Esophagus (tissue), 2 donors: ENCODE results near the gene ZNF280A. TPM values are rescaled to one million over a fixed set of nuclear protein-coding genes. Genes with fewer than 3 reads are reported as not detected.
"Not testable (repeated sequence)": the region's sequence is repeated elsewhere in the genome, so short reads cannot be mapped to it uniquely, and the experiment has no call there.

Source experiments
- H3K27ac ChIP-seq, 2 donors: one replicate each; pipeline ENCODE4 v1.5.1; 2013; ENCODE audit warnings: low read depth in 2 of 2, mild to moderate bottlenecking in 2 of 2, inconsistent platforms in 1 of 2, low read length in 1 of 2, moderate library complexity in 1 of 2
- H3K27me3 ChIP-seq, 2 donors: one replicate each; pipeline ENCODE4 v1.6.1; 2013; ENCODE audit warnings: low read length in 2 of 2, control low read depth in 1 of 2, mild to moderate bottlenecking in 1 of 2; ENCODE audit not compliant: insufficient read depth in 2 of 2, control insufficient read depth in 1 of 2
- H3K36me3 ChIP-seq, 2 donors: one replicate each; pipeline ENCODE4 v1.6.1; 2013; ENCODE audit warnings: low read length in 1 of 2; ENCODE audit not compliant: control insufficient read depth in 2 of 2, insufficient read depth in 2 of 2
- H3K4me1 ChIP-seq, 2 donors: one replicate each; pipeline ENCODE4 v1.6.1; 2013; ENCODE audit warnings: low read length in 1 of 2; ENCODE audit not compliant: control insufficient read depth in 2 of 2, insufficient read depth in 2 of 2
- H3K4me3 ChIP-seq, 2 donors: one replicate each; pipeline ENCODE4 v1.5.1; 2013; ENCODE audit warnings: low read length in 2 of 2, mild to moderate bottlenecking in 2 of 2, low read depth in 1 of 2, moderate library complexity in 1 of 2
- H3K9me3 ChIP-seq, 2 donors: one replicate each; pipeline ENCODE4 v1.6.1; 2013; ENCODE audit warnings: mild to moderate bottlenecking in 2 of 2, low read depth in 1 of 2, low read length in 1 of 2, moderate library complexity in 1 of 2; ENCODE audit not compliant: control insufficient read depth in 2 of 2, insufficient read depth in 1 of 2
- WGBS, 2 donors: extraction: QIAGEN DNeasy Blood & Tissue Kit; methylation state at CpG; one replicate each; pipeline ENCODE4 v1.1.7; 2013; 5-methylcytosine and 5-hydroxymethylcytosine counted together
- polyA plus RNA-seq, 2 donors: library from polyadenylated mRNA; stranded (reverse); fragments of 200-250 nt; gene quantifications; one replicate each; pipeline ENCODE4 v1.2.3, GENCODE V29; 2013
- donor health status: healthy with polysubstance abuse.
- donor health status: Bipolar disorder and iron deficiency.

The ZNF280A gene
- polyA plus RNA-seq, 2 donors = not detected

DNA sequence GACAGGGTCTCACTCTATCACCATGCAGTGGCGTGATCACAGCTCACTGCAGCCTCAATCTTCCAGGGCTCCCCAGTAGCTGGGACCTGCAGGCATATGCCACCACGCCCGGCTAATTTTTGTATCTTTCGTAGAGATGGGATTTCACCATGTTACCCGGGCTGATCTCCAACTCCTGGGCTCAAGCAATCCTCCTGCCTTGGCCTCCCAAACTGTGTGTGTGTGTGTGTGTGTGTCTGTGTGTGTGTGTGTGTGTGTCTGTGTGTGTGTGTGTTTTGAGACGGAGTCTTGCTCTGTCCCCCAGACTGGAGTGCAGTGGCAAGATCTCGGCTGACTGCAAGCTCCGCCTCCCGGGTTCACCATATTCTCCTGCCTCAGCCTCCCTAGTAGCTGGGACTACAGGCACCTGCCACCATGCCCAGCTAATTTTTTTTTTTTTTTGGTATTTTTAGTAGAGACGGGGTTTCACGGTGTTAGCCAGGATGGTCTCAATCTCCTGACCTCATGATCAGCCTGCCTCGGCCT lies 12.5 kb upstream of the ZNF280A start:
- 86 to 89% methylated on average over 12 of the region's 12 CpGs for WGBS, 2 donors
- H3K27me3 ChIP-seq, H3K4me3 ChIP-seq, H3K9me3 ChIP-seq, H3K27ac ChIP-seq, H3K4me1 ChIP-seq, H3K36me3 ChIP-seq: not testable (repeated sequence)

DNA sequence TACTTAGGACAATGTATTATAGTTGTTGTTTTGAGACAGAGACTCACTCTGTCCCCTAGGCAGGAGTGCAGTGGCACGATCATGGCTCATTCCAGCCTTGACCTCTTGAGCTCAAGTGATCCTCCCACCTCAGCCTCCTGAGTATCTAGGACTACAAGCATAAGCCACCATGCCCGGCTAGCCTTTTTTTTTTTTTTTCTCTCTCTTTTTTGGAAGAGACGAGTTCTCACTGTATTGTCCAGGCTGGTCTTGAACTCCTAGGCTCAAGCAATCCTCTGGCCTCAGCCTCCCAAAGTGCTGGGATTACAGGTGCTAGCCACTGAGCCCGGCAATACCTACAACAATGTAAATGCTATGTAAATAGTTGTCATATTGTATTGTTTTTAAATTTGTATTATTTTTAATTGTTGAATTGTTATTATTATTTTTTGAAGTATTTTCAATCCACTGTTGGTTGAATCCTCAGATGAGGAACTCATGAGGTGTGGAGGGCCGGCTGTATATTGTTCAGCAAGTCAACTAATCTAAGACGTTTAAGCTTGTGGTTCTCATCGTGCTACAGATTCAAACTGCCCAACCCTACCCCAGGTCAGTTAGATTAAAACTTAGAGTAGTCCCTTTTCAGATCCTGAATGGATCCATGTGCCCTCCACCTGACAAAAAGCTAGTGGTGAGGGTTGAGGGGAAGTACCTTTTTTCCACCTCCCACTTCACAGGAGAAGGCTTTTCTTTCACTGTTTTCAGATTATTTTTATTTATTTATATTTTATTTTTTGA lies 11.9 kb upstream of the ZNF280A start:
- Histone ChIP-seq H3K27me3 (no peaks in the 10 kb centered on the region), H3K9me3 (no peaks in the 10 kb centered on the region), H3K4me3 (no peak overlapping the region), H3K27ac (no peak overlapping the region), H3K36me3 (no peaks in the 10 kb centered on the region), H3K4me1 (no peaks in the 10 kb centered on the region)
- 79 to 83% methylated on average over 7 of the region's 7 CpGs for WGBS, 2 donors

DNA sequence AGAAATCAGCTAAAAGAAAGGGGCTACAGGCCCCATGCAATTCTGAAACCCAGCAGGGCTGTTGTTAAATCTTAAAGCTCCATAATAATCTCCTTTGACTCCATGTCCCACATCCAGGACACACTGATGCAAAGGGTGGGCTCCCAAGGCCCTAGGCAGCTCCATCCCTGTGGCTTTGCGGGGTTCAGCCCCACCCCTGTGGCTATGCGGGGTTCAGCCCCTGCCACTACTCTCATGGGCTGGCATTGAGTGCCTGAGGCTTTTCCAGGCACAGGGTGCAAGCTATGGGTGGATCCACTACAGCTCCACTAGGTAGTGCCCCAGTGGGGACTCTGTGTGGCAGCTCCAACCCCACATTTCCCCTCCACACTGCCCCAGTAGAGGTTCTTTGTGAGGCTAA lies 8.7 kb upstream of the ZNF280A start:
- no peak overlapping the region for H3K27ac ChIP-seq
- 85 to 91% methylated on average over 2 of the region's 2 CpGs for WGBS, 2 donors
- no peaks in the 10 kb centered on the region for H3K9me3 ChIP-seq
- no peak overlapping the region for H3K4me3 ChIP-seq
- no peaks in the 10 kb centered on the region for H3K36me3 ChIP-seq
- no peaks in the 10 kb centered on the region for H3K27me3 ChIP-seq
- no peaks in the 10 kb centered on the region for H3K4me1 ChIP-seq

DNA sequence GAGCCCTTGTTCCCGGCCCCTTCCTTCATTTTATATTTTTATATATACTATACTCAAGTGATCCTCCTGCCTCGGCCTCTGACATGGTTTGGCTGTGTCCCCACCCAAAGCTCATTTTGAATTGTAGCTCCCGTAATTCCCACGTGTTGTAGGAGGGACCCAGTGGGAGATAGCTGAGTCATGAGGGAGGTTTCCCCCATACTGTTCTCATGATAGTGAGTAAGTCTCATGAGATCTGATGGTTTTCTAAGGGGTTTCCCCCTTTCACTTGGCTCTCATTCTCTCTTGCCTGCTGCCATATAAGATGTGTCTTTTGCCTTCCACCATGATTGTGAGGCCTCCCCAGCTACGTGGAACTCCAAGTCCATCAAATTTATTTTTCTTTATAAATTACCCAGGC lies 7.2 kb upstream of the ZNF280A start:
- Histone ChIP-seq H3K4me3 (no peak overlapping the region), H3K4me1 (no peaks in the 10 kb centered on the region), H3K27ac (no peak overlapping the region), H3K27me3 (no peaks in the 10 kb centered on the region), H3K9me3 (no peaks in the 10 kb centered on the region), H3K36me3 (no peaks in the 10 kb centered on the region)
- WGBS, 2 donors = 81 to 84% methylated on average over 5 of the region's 5 CpGs

- H3K27ac ChIP-seq = no peak overlapping the region
- no peaks in the 10 kb centered on the region for H3K4me1 ChIP-seq
- WGBS, 2 donors = 72 to 79% methylated on average over 4 of the region's 4 CpGs
- H3K4me3 ChIP-seq = no peak overlapping the region
- H3K9me3 ChIP-seq = no peaks in the 10 kb centered on the region
- no peaks in the 10 kb centered on the region for H3K36me3 ChIP-seq
- H3K27me3 ChIP-seq = no peaks in the 10 kb centered on the region
Measured at GRCh38 chr22:22526125-22526912, 6.2 kb upstream of the ZNF280A start.

DNA sequence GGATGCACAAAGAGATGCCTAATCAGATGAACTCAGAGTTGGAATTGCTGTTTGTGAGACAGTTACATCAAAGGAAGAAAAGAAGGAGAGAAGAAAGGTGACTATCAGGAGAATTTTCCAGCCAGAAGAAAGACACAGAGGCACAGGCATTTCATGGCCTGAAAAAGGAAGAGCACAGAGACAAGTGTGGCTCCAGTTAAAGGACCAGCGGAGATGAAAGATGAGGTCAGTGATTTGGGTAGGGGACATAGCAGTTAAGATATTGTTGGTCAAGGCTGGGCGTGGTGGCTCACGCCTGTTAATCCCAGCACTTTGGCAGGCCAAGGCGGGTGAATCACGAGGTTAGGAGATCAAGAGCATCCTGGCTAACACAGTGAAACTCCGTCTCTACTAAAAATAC lies 3.4 kb upstream of the ZNF280A start:
- Histone ChIP-seq H3K4me3 (no peak overlapping the region), H3K27me3 (no peaks in the 10 kb centered on the region), H3K36me3 (no peaks in the 10 kb centered on the region), H3K4me1 (no peaks in the 10 kb centered on the region), H3K9me3 (no peaks in the 10 kb centered on the region), H3K27ac (no peak overlapping the region)
- 68 to 79% methylated on average over 6 of the region's 6 CpGs for WGBS, 2 donors

DNA sequence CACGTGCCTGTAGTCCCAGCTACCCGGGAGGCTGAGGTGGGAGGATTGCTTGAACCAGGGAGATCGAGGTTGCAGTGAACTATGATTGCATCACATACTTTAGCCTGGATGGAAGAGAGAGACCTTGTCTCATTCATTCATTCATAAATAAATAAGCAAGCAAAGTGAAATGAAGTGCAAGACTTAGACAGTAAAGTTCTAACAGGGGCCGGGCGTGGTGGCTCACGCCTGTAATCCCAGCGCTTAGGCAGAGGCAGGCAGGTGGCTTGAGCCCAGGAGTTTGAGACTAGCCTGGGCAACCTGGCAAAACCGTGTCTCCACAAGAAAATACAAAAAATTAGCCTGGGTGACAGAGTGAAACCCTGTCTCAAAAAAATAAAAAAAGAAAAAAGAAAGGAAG lies 1.6 kb upstream of the ZNF280A start:
- WGBS, 2 donors = 60 to 77% methylated on average over 8 of the region's 8 CpGs

GRCh38 chr22:22520667-22521602 lies 865 bp upstream of the ZNF280A start:
- Histone ChIP-seq H3K36me3 (no peaks in the 10 kb centered on the region), H3K27me3 (no peaks in the 10 kb centered on the region), H3K9me3 (no peaks in the 10 kb centered on the region), H3K4me3 (no peak overlapping the region), H3K4me1 (no peaks in the 10 kb centered on the region), H3K27ac (no peak overlapping the region)
- 63 to 66% methylated on average over 12 of the region's 12 CpGs for WGBS, 2 donors

More for the DNA sequence above, 1.6 kb upstream of the ZNF280A start:
- H3K4me1 ChIP-seq = no peaks in the 10 kb centered on the region
- no peaks in the 10 kb centered on the region for H3K36me3 ChIP-seq
- H3K9me3 ChIP-seq = no peaks in the 10 kb centered on the region
- H3K27me3 ChIP-seq = no peaks in the 10 kb centered on the region
- no peak overlapping the region for H3K27ac ChIP-seq
- H3K4me3 ChIP-seq = no peak overlapping the region

- H3K4me3 ChIP-seq = no peak overlapping the region
- no peaks in the 10 kb centered on the region for H3K27me3 ChIP-seq
- WGBS, 2 donors = 54 to 61% methylated on average over 5 of the region's 5 CpGs
Measured at GRCh38 chr22:22519591-22519990, 479 bp downstream of the ZNF280A start.

More at GRCh38 chr22:22519591-22519990, 479 bp downstream of the ZNF280A start:
- Histone ChIP-seq H3K4me1 (no peaks in the 10 kb centered on the region), H3K9me3 (no peaks in the 10 kb centered on the region), H3K27ac (no peak overlapping the region), H3K36me3 (no peaks in the 10 kb centered on the region)
